ENCODE data around the gene CEP83.
"Not testable (repeated sequence)": the region's sequence is repeated elsewhere in the genome, so short reads cannot be mapped to it uniquely, and the experiment has no call there.

CEP83 gene

GRCh38 chr12:94333396-94333795 is 126.3 kb downstream of the CEP83 start:
- peaks cover 21% of the 10 kb centered on the region for H3K36me3 ChIP-seq (ENCODE audit: control insufficient read depth, insufficient read depth, low read length)
- no peaks in the 10 kb centered on the region for H3K9me3 ChIP-seq (ENCODE audit: control insufficient read depth, low read length)
- no peak overlapping the region for H3K27ac ChIP-seq (ENCODE audit: low read depth, low read length, severe bottlenecking)
- no peaks in the 10 kb centered on the region for H3K4me1 ChIP-seq (ENCODE audit: control insufficient read depth, insufficient read depth, low read length, poor library complexity, severe bottlenecking)
- WGBS, 2 experiments (ENCODE audit: insufficient coverage in 2 of 2): 100% methylated on average over 2 of the region's 3 CpGs
- H3K4me3 ChIP-seq (ENCODE audit: extremely low read depth, insufficient read depth, low read length, poor library complexity, severe bottlenecking): no peak overlapping the region

GRCh38 chr12:94329366-94329765 is 130.3 kb downstream of the CEP83 start:
- no peak overlapping the region for H3K27ac ChIP-seq (ENCODE audit: low read depth, low read length, severe bottlenecking)
- H3K4me3 ChIP-seq (ENCODE audit: extremely low read depth, insufficient read depth, low read length, poor library complexity, severe bottlenecking): no peak overlapping the region
- H3K9me3 ChIP-seq (ENCODE audit: control insufficient read depth, low read length): no peaks in the 10 kb centered on the region
- H3K36me3 ChIP-seq (ENCODE audit: control insufficient read depth, insufficient read depth, low read length): peaks cover 27% of the 10 kb centered on the region
- peaks cover 13% of the 10 kb centered on the region for H3K4me1 ChIP-seq (ENCODE audit: control insufficient read depth, insufficient read depth, low read length, poor library complexity, severe bottlenecking)
- 100% methylated on average over 1 of the region's 1 CpG; no CpG with 5 or more reads in 1 of the 2 experiments for WGBS, 2 experiments (ENCODE audit: insufficient coverage in 2 of 2)

GRCh38 chr12:94327809-94328208 is 131.9 kb downstream of the CEP83 start:
- WGBS, 2 experiments (ENCODE audit: insufficient coverage in 2 of 2): no CpG with 5 or more reads among the region's 1 CpG
- Histone ChIP-seq H3K27ac (ENCODE audit: low read depth, low read length, severe bottlenecking) (no peak overlapping the region), H3K4me1 (ENCODE audit: control insufficient read depth, insufficient read depth, low read length, poor library complexity, severe bottlenecking) (peaks cover 13% of the 10 kb centered on the region), H3K4me3 (ENCODE audit: extremely low read depth, insufficient read depth, low read length, poor library complexity, severe bottlenecking) (no peak overlapping the region), H3K36me3 (ENCODE audit: control insufficient read depth, insufficient read depth, low read length) (peaks cover 37% of the 10 kb centered on the region), H3K9me3 (ENCODE audit: control insufficient read depth, low read length) (no peaks in the 10 kb centered on the region)

DNA sequence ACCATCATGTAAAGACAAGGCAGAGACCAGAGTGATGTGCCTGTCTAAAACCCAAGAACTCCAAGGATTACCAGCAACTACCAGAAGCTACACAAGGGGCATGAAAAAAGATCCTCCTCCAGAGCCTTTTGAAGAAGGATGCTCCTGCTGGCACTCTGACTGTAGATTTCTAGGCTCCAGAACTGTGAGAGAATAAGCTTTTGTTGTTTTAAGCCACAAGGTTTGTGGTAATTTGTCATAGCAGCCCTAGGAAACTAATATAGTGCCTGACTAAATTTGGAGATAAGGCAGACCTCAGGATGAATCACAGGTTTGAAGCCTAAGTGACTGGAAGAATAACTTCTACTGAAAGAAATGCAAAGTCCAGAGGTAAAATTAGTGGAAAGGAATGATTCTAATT is 132.9 kb downstream of the CEP83 start:
- H3K9me3 ChIP-seq (ENCODE audit: control insufficient read depth, low read length): peaks cover 4% of the 10 kb centered on the region
- H3K27ac ChIP-seq (ENCODE audit: low read depth, low read length, severe bottlenecking): peak overlapping the region; percentile 10
- peaks cover 47% of the 10 kb centered on the region for H3K36me3 ChIP-seq (ENCODE audit: control insufficient read depth, insufficient read depth, low read length)
- H3K4me1 ChIP-seq (ENCODE audit: control insufficient read depth, insufficient read depth, low read length, poor library complexity, severe bottlenecking): peaks cover 13% of the 10 kb centered on the region
- no peak overlapping the region for H3K4me3 ChIP-seq (ENCODE audit: extremely low read depth, insufficient read depth, low read length, poor library complexity, severe bottlenecking)

DNA sequence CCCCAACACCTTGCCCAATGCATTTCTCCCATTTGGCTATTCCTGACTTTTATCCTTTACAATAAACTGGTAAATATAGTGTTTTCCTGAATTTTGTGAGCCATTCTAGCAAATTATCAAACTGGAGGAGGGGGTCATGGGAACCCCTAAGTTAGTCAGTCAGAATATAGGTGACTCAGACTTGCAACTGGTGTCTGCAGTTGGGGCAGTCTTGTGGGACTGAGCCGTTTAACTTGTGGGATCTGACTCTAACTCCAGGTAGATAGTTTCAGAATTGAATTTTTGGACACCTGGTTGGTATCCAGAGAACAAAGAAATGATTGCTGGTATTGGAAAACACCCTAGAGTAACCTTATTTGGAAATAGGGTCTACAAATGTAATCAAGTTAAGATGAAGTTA is 133.4 kb downstream of the CEP83 start:
- peak overlapping the region; percentile 10 for H3K27ac ChIP-seq (ENCODE audit: low read depth, low read length, severe bottlenecking)
- H3K36me3 ChIP-seq (ENCODE audit: control insufficient read depth, insufficient read depth, low read length): peaks cover 48% of the 10 kb centered on the region

DNA sequence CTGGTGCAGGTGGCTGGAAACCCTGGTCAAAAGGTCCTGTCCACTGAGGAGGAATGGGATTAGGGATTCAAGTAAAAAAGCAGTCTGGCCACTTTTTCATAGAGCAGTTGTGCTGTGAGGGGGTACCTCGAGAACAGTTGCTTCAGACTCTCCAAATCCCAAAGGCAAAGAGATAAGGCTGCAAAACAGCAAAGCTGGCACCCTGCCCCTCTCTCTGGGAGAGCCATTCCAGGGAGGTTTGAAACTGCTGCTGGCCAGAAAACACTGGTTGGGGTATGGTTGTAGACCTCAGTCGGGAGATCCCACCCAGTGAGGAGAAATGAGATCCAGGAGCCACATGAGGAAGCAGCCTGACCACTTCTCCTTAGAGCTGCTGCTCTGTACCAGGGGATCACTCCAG is 137.3 kb downstream of the CEP83 start:
- H3K4me1 ChIP-seq (ENCODE audit: control insufficient read depth, insufficient read depth, low read length, poor library complexity, severe bottlenecking): peaks cover 13% of the 10 kb centered on the region
- H3K36me3 ChIP-seq (ENCODE audit: control insufficient read depth, insufficient read depth, low read length): peaks cover 43% of the 10 kb centered on the region
- H3K4me3 ChIP-seq (ENCODE audit: extremely low read depth, insufficient read depth, low read length, poor library complexity, severe bottlenecking): no peak overlapping the region
- H3K27ac ChIP-seq (ENCODE audit: low read depth, low read length, severe bottlenecking): no peak overlapping the region
- 89 to 94% methylated on average over 2 of the region's 2 CpGs for WGBS, 2 experiments (ENCODE audit: insufficient coverage in 2 of 2)
- peaks cover 29% of the 10 kb centered on the region for H3K9me3 ChIP-seq (ENCODE audit: control insufficient read depth, low read length)

More for the DNA sequence above, 133.4 kb downstream of the CEP83 start:
- peaks cover 9% of the 10 kb centered on the region for H3K9me3 ChIP-seq (ENCODE audit: control insufficient read depth, low read length)
- peaks cover 13% of the 10 kb centered on the region for H3K4me1 ChIP-seq (ENCODE audit: control insufficient read depth, insufficient read depth, low read length, poor library complexity, severe bottlenecking)
- WGBS, 2 experiments (ENCODE audit: insufficient coverage in 2 of 2): 89 to 100% methylated on average over 1 of the region's 1 CpG
- H3K4me3 ChIP-seq (ENCODE audit: extremely low read depth, insufficient read depth, low read length, poor library complexity, severe bottlenecking): no peak overlapping the region

- H3K4me3 ChIP-seq (ENCODE audit: extremely low read depth, insufficient read depth, low read length, poor library complexity, severe bottlenecking): no peak overlapping the region
- H3K27ac ChIP-seq (ENCODE audit: low read depth, low read length, severe bottlenecking): no peak overlapping the region
- H3K36me3 ChIP-seq (ENCODE audit: control insufficient read depth, insufficient read depth, low read length): peaks cover 36% of the 10 kb centered on the region
- H3K9me3 ChIP-seq (ENCODE audit: control insufficient read depth, low read length): peaks cover 29% of the 10 kb centered on the region
- H3K4me1 ChIP-seq (ENCODE audit: control insufficient read depth, insufficient read depth, low read length, poor library complexity, severe bottlenecking): no peaks in the 10 kb centered on the region
Observed at GRCh38 chr12:94320109-94320508, 139.6 kb downstream of the CEP83 start.

GRCh38 chr12:94318181-94318580 is 141.5 kb downstream of the CEP83 start:
- H3K9me3 ChIP-seq (ENCODE audit: control insufficient read depth, low read length): peaks cover 29% of the 10 kb centered on the region
- H3K4me3 ChIP-seq (ENCODE audit: extremely low read depth, insufficient read depth, low read length, poor library complexity, severe bottlenecking): no peak overlapping the region
- WGBS, 2 experiments (ENCODE audit: insufficient coverage in 2 of 2): no CpG with 5 or more reads among the region's 1 CpG
- no peaks in the 10 kb centered on the region for H3K4me1 ChIP-seq (ENCODE audit: control insufficient read depth, insufficient read depth, low read length, poor library complexity, severe bottlenecking)
- H3K36me3 ChIP-seq (ENCODE audit: control insufficient read depth, insufficient read depth, low read length): peaks cover 31% of the 10 kb centered on the region
- no peak overlapping the region for H3K27ac ChIP-seq (ENCODE audit: low read depth, low read length, severe bottlenecking)

- WGBS, 2 experiments (ENCODE audit: insufficient coverage in 2 of 2): no CpG with 5 or more reads among the region's 2 CpGs
- H3K4me1 ChIP-seq (ENCODE audit: control insufficient read depth, insufficient read depth, low read length, poor library complexity, severe bottlenecking); H3K4me3 ChIP-seq (ENCODE audit: extremely low read depth, insufficient read depth, low read length, poor library complexity, severe bottlenecking); H3K27ac ChIP-seq (ENCODE audit: low read depth, low read length, severe bottlenecking): not testable (repeated sequence)
- H3K36me3 ChIP-seq (ENCODE audit: control insufficient read depth, insufficient read depth, low read length): peaks cover 24% of the 10 kb centered on the region
- H3K9me3 ChIP-seq (ENCODE audit: control insufficient read depth, low read length): peaks cover 23% of the 10 kb centered on the region
Observed at GRCh38 chr12:94316600-94316999, 143.1 kb downstream of the CEP83 start.

DNA sequence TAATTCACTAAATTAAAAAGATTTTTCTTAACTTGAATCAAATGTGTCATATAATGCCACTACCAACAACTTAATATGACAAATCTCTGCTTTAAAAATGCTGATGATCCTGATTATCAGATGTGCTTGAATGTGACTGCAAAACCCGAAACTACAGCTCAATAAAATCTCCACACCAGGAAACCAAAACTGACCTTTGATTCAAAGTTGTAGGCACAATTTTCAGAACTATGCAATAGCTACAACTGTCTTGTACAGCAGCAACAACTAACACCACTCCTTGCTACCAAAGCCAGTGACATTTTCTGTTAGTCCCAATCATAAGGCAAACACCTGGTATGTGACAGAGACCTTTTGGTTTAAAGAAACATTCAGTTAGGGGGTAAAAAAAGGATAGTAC is 147.3 kb downstream of the CEP83 start:
- H3K27ac ChIP-seq (ENCODE audit: low read depth, low read length, severe bottlenecking): no peak overlapping the region
- H3K4me3 ChIP-seq (ENCODE audit: extremely low read depth, insufficient read depth, low read length, poor library complexity, severe bottlenecking): no peak overlapping the region
- no peaks in the 10 kb centered on the region for H3K4me1 ChIP-seq (ENCODE audit: control insufficient read depth, insufficient read depth, low read length, poor library complexity, severe bottlenecking)
- 67% methylated on average over 1 of the region's 1 CpG; no CpG with 5 or more reads in 1 of the 2 experiments for WGBS, 2 experiments (ENCODE audit: insufficient coverage in 2 of 2)
- no peaks in the 10 kb centered on the region for H3K9me3 ChIP-seq (ENCODE audit: control insufficient read depth, low read length)
- H3K36me3 ChIP-seq (ENCODE audit: control insufficient read depth, insufficient read depth, low read length): peaks cover 24% of the 10 kb centered on the region

DNA sequence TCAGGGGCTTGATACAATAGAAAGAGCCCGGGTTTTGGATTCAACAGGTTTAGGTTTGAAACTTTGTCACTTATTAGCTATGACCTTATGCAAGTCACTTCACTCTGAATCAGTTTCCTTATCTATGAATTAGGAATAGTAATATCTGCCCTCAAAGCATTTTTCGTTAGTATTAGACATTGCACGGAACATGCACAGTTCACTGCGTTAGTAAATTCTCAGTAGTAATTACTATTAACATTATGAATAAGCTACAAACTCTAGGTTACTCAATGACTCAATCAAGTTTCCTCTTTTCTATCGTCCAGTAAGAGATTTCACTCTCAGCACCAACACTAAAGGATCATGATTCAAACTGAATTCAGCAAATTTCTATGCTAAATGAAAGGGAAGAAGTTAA is 150.3 kb downstream of the CEP83 start:
- Histone ChIP-seq H3K4me3 (ENCODE audit: extremely low read depth, insufficient read depth, low read length, poor library complexity, severe bottlenecking) (no peak overlapping the region), H3K27ac (ENCODE audit: low read depth, low read length, severe bottlenecking) (no peak overlapping the region), H3K9me3 (ENCODE audit: control insufficient read depth, low read length) (no peaks in the 10 kb centered on the region), H3K4me1 (ENCODE audit: control insufficient read depth, insufficient read depth, low read length, poor library complexity, severe bottlenecking) (peaks cover 18% of the 10 kb centered on the region), H3K36me3 (ENCODE audit: control insufficient read depth, insufficient read depth, low read length) (peaks cover 34% of the 10 kb centered on the region)
- 100% methylated on average over 1 of the region's 5 CpGs; no CpG with 5 or more reads in 1 of the 2 experiments for WGBS, 2 experiments (ENCODE audit: insufficient coverage in 2 of 2)

All from mesodermal cell (in vitro differentiated cells).